Testis (tissue), 2 donors: ENCODE results near the gene COL6A1.

Source experiments
- CTCF ChIP-seq, 3 experiments: fragments of 450-650 bp in 2 of 3; fragments of 200-600 bp in 1 of 3; sonication (generic) in 1 of 3; IDR thresholded peaks; one replicate each; pipeline ENCODE4 v1.5.1; 2016 to 2019; ENCODE audit warnings: antibody characterized with exemption in 3 of 3, mild to moderate bottlenecking in 2 of 3, moderate library complexity in 1 of 3
- POLR2A ChIP-seq: fragments of 450-650 bp; IDR thresholded peaks from one replicate; pipeline ENCODE4 v1.6.1; 2017; ENCODE audit warnings: antibody characterized with exemption, mild to moderate bottlenecking, moderate library complexity

DNA sequence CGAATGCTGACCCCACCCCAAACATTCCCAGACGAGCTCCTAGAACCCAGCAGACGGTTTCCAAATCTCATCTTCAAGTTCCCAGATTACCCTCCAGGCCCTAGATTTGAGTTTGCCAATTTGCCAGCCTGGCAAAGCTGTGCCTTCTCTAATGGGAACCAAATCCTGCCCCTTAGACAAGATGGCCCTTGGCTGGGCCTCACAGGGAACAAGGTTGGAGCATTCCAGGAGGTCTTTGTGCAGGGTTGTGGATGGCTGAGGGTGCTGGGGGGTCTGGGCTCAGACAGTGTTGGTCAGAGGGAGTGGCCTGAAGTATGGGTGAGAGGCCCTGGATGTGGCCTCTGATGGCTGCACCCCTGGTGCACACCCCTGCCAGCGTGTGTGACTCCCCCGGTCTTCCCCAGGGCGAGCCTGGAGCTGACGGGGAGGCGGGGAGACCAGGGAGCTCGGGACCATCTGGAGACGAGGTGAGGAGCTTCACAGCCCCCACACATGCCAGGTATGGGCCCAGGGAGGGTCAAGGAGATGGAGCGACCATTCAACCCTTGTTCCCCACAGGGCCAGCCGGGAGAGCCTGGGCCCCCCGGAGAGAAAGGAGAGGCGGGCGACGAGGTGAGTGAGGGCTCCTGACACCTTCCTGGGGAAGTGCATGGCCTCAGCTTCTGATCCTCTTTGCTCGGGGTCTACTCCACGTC is 10.2 kb downstream of the COL6A1 start:
- TF ChIP-seq CTCF (IDR thresholded peaks at IDR 0.05) (no peak), POLR2A (no peak)
